ENCODE results near the gene ATF7. TPM values are rescaled to one million over a fixed set of nuclear protein-coding genes. Genes with fewer than 3 reads are reported as not detected.

ATF7 gene
- polyA plus RNA-seq, 1 of the 3 experiments (the other 2 are of a cell fraction) = 12.8 TPM

DNA sequence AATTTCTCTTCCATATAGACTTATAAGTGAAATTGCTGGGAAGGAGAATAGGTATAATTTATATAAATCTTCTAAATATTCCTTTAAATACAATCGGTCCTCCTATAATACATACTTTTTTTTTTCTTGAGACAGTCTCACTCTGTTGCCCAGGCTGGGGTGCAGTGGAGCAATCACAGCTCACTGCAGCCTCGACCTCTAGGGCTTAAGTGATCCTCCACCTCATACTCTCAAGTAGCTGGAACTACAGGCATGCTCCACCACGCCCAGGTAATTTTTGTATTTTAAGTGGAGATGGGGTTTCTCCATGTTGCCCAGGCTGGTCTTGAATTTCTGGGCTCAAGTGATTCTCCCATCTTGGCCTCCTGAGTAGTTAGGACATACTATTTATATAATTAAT lies 89.2 kb downstream of the ATF7 start:
- Histone ChIP-seq H3K36me3 (replicated peaks in 1 of 2; ENCODE audit: control insufficient read depth in 1 of 2, insufficient read depth in 2 of 2, low read length in 1 of 2) (peaks cover 34 to 68% of the 10 kb centered on the region in 2 experiments), H3K79me2 (ENCODE audit: insufficient read depth) (no peaks in the 10 kb centered on the region), H3K27me3 (ENCODE audit: insufficient read depth) (no peaks in the 10 kb centered on the region), H3K9me2 (no peaks in the 10 kb centered on the region), H3K9ac (no peak overlapping the region), H3F3A (replicated peaks; ENCODE audit: insufficient read depth) (no peaks in the 10 kb centered on the region), H3K9me3 (no peaks in the 10 kb centered on the region), H4K20me1 (ENCODE audit: insufficient read depth) (no peaks in the 10 kb centered on the region), H3K4me3 (ENCODE audit: low read depth in 2 of 2, low read length in 1 of 2) (no peak overlapping the region), H3K4me2 (no peak overlapping the region), H3K27ac (ENCODE audit: low read depth in 2 of 2, low read length in 1 of 2) (no peak overlapping the region), H2AFZ (ENCODE audit: low read depth) (no peak overlapping the region), H3K4me1 (ENCODE audit: control insufficient read depth in 1 of 2, insufficient read depth in 2 of 2, low read depth in 1 of 2, low read length in 1 of 2) (no peaks in the 10 kb centered on the region)
- CTCF ChIA-PET = interaction anchor here (1.3 kb wide), 1 partner anchor 28 kb away, joined by 3 read pairs; no protein-coding TSS in a partner anchor
- POLR2A ChIA-PET = no interaction called here
- 98% methylated on average over 3 of the region's 3 CpGs for WGBS (ENCODE audit: low lambda C conversion rate)
- DNase-seq = no peak
- TF ChIP-seq RAD21 (IDR thresholded peaks at IDR 0.05; ENCODE audit: low read length) (no peak), RFX5 (IDR thresholded peaks at IDR 0.05; ENCODE audit: low read length) (no peak), NRF1 (IDR thresholded peaks at IDR 0.05; ENCODE audit: low read depth, low read length) (no peak), SMC3 (IDR thresholded peaks at IDR 0.05; ENCODE audit: low read depth, low read length) (no peak), FOSL2 (IDR thresholded peaks at IDR 0.05; ENCODE audit: borderline replicate concordance, low read depth) (no peak), ELF1 (IDR thresholded peaks at IDR 0.05) (no peak), MAX (IDR thresholded peaks at IDR 0.05; ENCODE audit: low read depth) (no peak), USF2 (IDR thresholded peaks at IDR 0.05; ENCODE audit: borderline replicate concordance, low read depth, low read length) (no peak), TAF1 (IDR thresholded peaks at IDR 0.05; ENCODE audit: borderline replicate concordance, low read depth, low read length) (no peak), GATA2 (CRISPR knock-in tag; IDR thresholded peaks at IDR 0.05) (no peak), TEAD4 (IDR thresholded peaks at IDR 0.05; ENCODE audit: borderline replicate concordance, insufficient read depth) (no peak)
- TF ChIP-seq, protein P1, sequence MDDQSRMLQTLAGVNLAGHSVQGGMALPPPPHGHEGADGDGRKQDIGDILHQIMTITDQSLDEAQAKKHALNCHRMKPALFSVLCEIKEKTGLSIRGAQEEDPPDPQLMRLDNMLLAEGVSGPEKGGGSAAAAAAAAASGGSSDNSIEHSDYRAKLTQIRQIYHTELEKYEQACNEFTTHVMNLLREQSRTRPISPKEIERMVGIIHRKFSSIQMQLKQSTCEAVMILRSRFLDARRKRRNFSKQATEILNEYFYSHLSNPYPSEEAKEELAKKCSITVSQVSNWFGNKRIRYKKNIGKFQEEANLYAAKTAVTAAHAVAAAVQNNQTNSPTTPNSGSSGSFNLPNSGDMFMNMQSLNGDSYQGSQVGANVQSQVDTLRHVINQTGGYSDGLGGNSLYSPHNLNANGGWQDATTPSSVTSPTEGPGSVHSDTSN (IDR thresholded peaks at IDR 0.05) = no peak

GRCh38 chr12:53533471-53533870 lies 92.7 kb downstream of the ATF7 start:
- Histone ChIP-seq H3K9me2 (no peaks in the 10 kb centered on the region), H3K27me3 (ENCODE audit: insufficient read depth) (no peaks in the 10 kb centered on the region), H3K9me3 (no peaks in the 10 kb centered on the region), H3K4me3 (ENCODE audit: low read depth in 2 of 2, low read length in 1 of 2) (no peak overlapping the region), H3K36me3 (replicated peaks in 1 of 2; ENCODE audit: control insufficient read depth in 1 of 2, insufficient read depth in 2 of 2, low read length in 1 of 2) (peaks cover 41 to 63% of the 10 kb centered on the region in 2 experiments), H3K27ac (ENCODE audit: low read depth in 2 of 2, low read length in 1 of 2) (no peak overlapping the region), H2AFZ (ENCODE audit: low read depth) (no peak overlapping the region), H3K79me2 (ENCODE audit: insufficient read depth) (no peaks in the 10 kb centered on the region; the same call in 1 of the 2 replicates), H3F3A (replicated peaks; ENCODE audit: insufficient read depth) (peaks cover 3% of the 10 kb centered on the region), H3K4me1 (ENCODE audit: control insufficient read depth in 1 of 2, insufficient read depth in 2 of 2, low read depth in 1 of 2, low read length in 1 of 2) (no peaks in the 10 kb centered on the region), H4K20me1 (ENCODE audit: insufficient read depth) (no peaks in the 10 kb centered on the region), H3K9ac (no peak overlapping the region), H3K4me2 (no peak overlapping the region)
- no peak for TF ChIP-seq RCOR1 (IDR thresholded peaks at IDR 0.05; ENCODE audit: low read length)
- no peak for TF ChIP-seq RXRA (IDR thresholded peaks at IDR 0.05; ENCODE audit: borderline replicate concordance, low read depth)
- TF ChIP-seq TCF12 (IDR thresholded peaks at IDR 0.05) = no peak
- ChIA-PET POLR2A (no interaction called here), CTCF (interaction anchor here (1.0 to 2.8 kb wide), 5 partner anchors 10 to 213 kb away, joined by 3 to 21 read pairs (median 5); partner anchors contain the start of gene ATP5MC2)
- WGBS (ENCODE audit: low lambda C conversion rate) = 81% methylated on average over 2 of the region's 2 CpGs
- DNase-seq = no peak

Measured in SK-N-SH (cell line).